Hepatic stellate cell (primary cell): Measurements from ENCODE around the gene BIRC2.
"Not testable (repeated sequence)": the region's sequence is repeated elsewhere in the genome, so short reads cannot be mapped to it uniquely, and the experiment has no call there.

Source experiments
- DNase-seq: peaks from one replicate; pipeline ENCODE4 v3.0.0; 2011; ENCODE audit warnings: low spot score

The BIRC2 gene

GRCh38 chr11:102346748-102347461 is at the start of gene BIRC2:
Gene BIRC2, plus strand, starts transcription at chr11:102347214. Its CDS starts 2,641 bp downstream, at chr11:102349855.
- peak; percentile 75 for DNase-seq

- DNase-seq: not testable (repeated sequence)
Observed at GRCh38 chr11:102300837-102301236, 46.2 kb upstream of the BIRC2 start.

- no peak for DNase-seq
Observed at GRCh38 chr11:102302241-102302640, 44.8 kb upstream of the BIRC2 start.

GRCh38 chr11:102304686-102305085 is 42.3 kb upstream of the BIRC2 start:
- no peak for DNase-seq

GRCh38 chr11:102305352-102306047 is 41.5 kb upstream of the BIRC2 start:
- no peak for DNase-seq

- no peak for DNase-seq
Observed at GRCh38 chr11:102306048-102306597, 40.9 kb upstream of the BIRC2 start.

- DNase-seq: no peak
Observed at GRCh38 chr11:102306817-102307726, 39.9 kb upstream of the BIRC2 start.

- DNase-seq: no peak
Observed at GRCh38 chr11:102307727-102308038, 39.3 kb upstream of the BIRC2 start.

GRCh38 chr11:102309621-102310541 is 37.1 kb upstream of the BIRC2 start:
- DNase-seq: no peak

GRCh38 chr11:102312667-102313066 is 34.3 kb upstream of the BIRC2 start:
- DNase-seq: no peak

GRCh38 chr11:102313238-102313940 is 33.6 kb upstream of the BIRC2 start:
- no peak for DNase-seq

- DNase-seq: no peak
Observed at GRCh38 chr11:102314784-102315183, 32.2 kb upstream of the BIRC2 start.

GRCh38 chr11:102316346-102316904 is 30.6 kb upstream of the BIRC2 start:
- no peak for DNase-seq

GRCh38 chr11:102317099-102317767 is 29.8 kb upstream of the BIRC2 start, which contains the start of gene BIRC3:
Gene BIRC3, plus strand, starts transcription at chr11:102317484. Its CDS starts 7,026 bp downstream, at chr11:102324510.
- peak; percentile 74 for DNase-seq

GRCh38 chr11:102317768-102318103 is 29.3 kb upstream of the BIRC2 start:
- no peak for DNase-seq

GRCh38 chr11:102318469-102318868 is 28.5 kb upstream of the BIRC2 start:
- no peak for DNase-seq

GRCh38 chr11:102319544-102319943 is 27.5 kb upstream of the BIRC2 start:
- DNase-seq: no peak

GRCh38 chr11:102320188-102320587 is 26.8 kb upstream of the BIRC2 start:
- DNase-seq: no peak

- no peak for DNase-seq
Observed at GRCh38 chr11:102320679-102321078, 26.3 kb upstream of the BIRC2 start.

GRCh38 chr11:102322560-102322959 is 24.5 kb upstream of the BIRC2 start:
- no peak for DNase-seq
